NB4 (cell line): ENCODE data around the gene GLS2.
A peak's percentile ranks its signal among the peaks of the same experiment; 100 is the strongest.

Experiments used
- DNase-seq: peaks from one replicate; pipeline ENCODE4 v3.0.0; 2010; ENCODE audit warnings: low read depth
- H3K4me3 ChIP-seq: one replicate; pipeline ENCODE4 v1.5.1; 2011; ENCODE audit warnings: mild to moderate bottlenecking, low read depth, low read length, moderate library complexity
- CTCF ChIP-seq: IDR thresholded peaks from one replicate; pipeline ENCODE4 v1.5.1; 2012; ENCODE audit warnings: low read depth, low read length
- MAX ChIP-seq: IDR thresholded peaks from 2 replicates; pipeline ENCODE4 v1.6.1; 2011; ENCODE audit warnings: low read depth, low read length
- MYC ChIP-seq: IDR thresholded peaks from 2 replicates; pipeline ENCODE4 v1.6.1; 2011; ENCODE audit warnings: low read depth, low read length
- POLR2A ChIP-seq: IDR thresholded peaks from 2 replicates; pipeline ENCODE4 v1.6.1; 2011; ENCODE audit warnings: mild to moderate bottlenecking; ENCODE audit not compliant: insufficient read length; ENCODE audit errors: extremely low read depth

Gene GLS2

GRCh38 chr12:56488041-56488955 lies at the start of gene GLS2:
Gene GLS2, minus strand, starts transcription at chr12:56488161. Its CDS starts 43 bp downstream, at chr12:56488118.
- DNase-seq: no peak
- no peak for TF ChIP-seq POLR2A
- TF ChIP-seq MYC: no peak
- TF ChIP-seq CTCF: no peak
- no peak for TF ChIP-seq MAX
- H3K4me3 ChIP-seq: no peak within 1 kb of the TSS

GRCh38 chr12:56537546-56537945 lies 49.6 kb upstream of the GLS2 start:
- DNase-seq: peak; percentile 12
- H3K4me3 ChIP-seq: no peak overlapping the region
- TF ChIP-seq MAX (no peak), CTCF (no peak), POLR2A (no peak)

DNA sequence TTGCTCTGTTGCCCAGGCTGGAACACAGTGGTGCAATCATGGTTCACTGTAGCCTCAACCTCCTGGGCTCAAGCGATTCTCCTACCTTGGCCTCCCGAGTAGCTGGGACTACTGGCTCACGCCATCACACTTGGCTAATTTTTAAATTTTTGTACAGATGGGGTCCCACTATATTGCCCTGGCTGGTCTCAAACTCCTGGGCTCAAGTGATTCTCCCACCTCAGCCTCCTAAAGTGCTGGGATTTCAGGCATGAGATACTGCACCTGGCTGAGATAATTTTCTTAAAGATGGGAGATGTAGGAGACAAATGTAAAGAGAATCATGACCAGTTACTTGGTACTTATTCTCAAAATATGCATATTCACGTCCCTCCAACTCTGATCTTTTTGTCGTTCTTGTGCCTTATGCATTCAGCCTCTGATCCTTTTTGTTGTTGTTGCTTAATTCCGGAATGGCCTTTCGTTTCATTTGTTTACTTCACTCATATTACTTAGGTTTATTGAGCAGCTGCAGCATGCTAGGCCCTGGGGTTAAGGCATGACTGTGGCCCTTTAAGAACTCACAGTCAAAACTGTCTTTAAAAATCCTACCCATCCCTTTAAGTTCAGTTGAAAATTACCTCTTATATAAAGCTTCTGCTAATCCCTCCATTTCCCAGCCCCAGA lies 42.6 kb upstream of the GLS2 start:
- TF ChIP-seq POLR2A: no peak
- no peak for TF ChIP-seq MAX
- no peak for TF ChIP-seq CTCF
- TF ChIP-seq MYC: no peak
- H3K4me3 ChIP-seq: no peak overlapping the region
- DNase-seq: no peak

GRCh38 chr12:56529656-56530055 lies 41.7 kb upstream of the GLS2 start:
- H3K4me3 ChIP-seq: no peak overlapping the region
- TF ChIP-seq CTCF (no peak), MYC (no peak), POLR2A (no peak), MAX (no peak)
- peak; percentile 14 for DNase-seq

DNA sequence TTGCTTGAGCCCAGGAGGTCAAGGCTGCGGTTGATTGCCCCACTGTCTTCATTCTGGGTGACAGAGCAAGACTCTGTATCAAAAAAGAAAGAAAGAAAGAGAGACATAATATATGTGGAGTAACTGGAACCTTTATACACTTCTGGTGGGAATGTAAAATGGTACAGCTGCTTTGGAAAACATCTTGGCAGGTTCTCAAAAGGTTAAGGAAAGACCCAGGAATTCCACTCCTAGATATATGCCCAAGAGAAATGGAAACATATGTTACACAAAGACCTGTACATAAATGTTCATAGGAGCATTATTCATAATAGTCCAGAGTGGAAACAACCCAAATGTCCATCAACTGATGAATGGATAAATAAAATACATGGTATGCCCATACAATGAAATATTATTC lies 40.9 kb upstream of the GLS2 start:
- no peak overlapping the region for H3K4me3 ChIP-seq
- TF ChIP-seq MYC: no peak
- TF ChIP-seq POLR2A: no peak
- TF ChIP-seq CTCF: no peak
- TF ChIP-seq MAX: no peak
- DNase-seq: no peak
